IMR-90 (cell line): ENCODE measurements around the gene CST7. TPM values are rescaled to one million over a fixed set of nuclear protein-coding genes. Genes with fewer than 3 reads are reported as not detected.
"Not testable (repeated sequence)": the region's sequence is repeated elsewhere in the genome, so short reads cannot be mapped to it uniquely, and the experiment has no call there.

ENCODE experiments used
- ATAC-seq: fragments of 200-7000 bp; cut with Tn5 transposase; 2 replicates; pipeline ENCODE4 v1.9.1; 2020; ENCODE audit warnings: low read depth, mild to moderate bottlenecking, moderate library complexity
- BruUV-seq: library from RNA; stranded (reverse); fragments of 400-500 nt; replicated peaks from 2 replicates; lab custom pipeline; 2021; lab: Mats Ljungman, UMichigan
- CTCF ChIA-PET: fragments of 300-600 bp; formaldehyde crosslinking; extraction: SDS; loops from one replicate; lab custom pipeline; 2021; ENCODE audit warnings: antibody characterized with exemption; lab: Yijun Ruan, JAX
- POLR2A ChIA-PET: fragments of 300-600 bp; sonication (Branson Sonifier 250); formaldehyde crosslinking; loops from one replicate; lab custom pipeline; 2022; ENCODE audit warnings: antibody characterized with exemption; ENCODE audit not compliant: unreplicated experiment; lab: Charles Lee
- DNase-seq: peaks from one replicate; pipeline ENCODE4 v3.0.0; 2013
- H2AFZ ChIP-seq: replicated peaks from 2 replicates; pipeline ENCODE3; 2013; ENCODE audit warnings: low read length, mild to moderate bottlenecking; ENCODE audit not compliant: poor library complexity
- H2AK5ac ChIP-seq: 2 replicates; pipeline ENCODE4 v1.6.1; 2013; ENCODE audit warnings: low read depth, low read length, inconsistent platforms
- H2AK9ac ChIP-seq: replicated peaks from 2 replicates; pipeline ENCODE3; 2013; ENCODE audit warnings: mild to moderate bottlenecking, low read depth, low read length, moderate library complexity; ENCODE audit not compliant: poor library complexity
- H2BK120ac ChIP-seq: 2 replicates; pipeline ENCODE4 v1.6.1; 2013; ENCODE audit warnings: low read depth, low read length, inconsistent platforms
- H2BK15ac ChIP-seq: 3 replicates; pipeline ENCODE4 v1.6.1; 2013; ENCODE audit warnings: low read depth, low read length, inconsistent platforms
- H2BK20ac ChIP-seq: 2 replicates; pipeline ENCODE4 v1.6.1; 2013; ENCODE audit warnings: low read depth, mild to moderate bottlenecking, inconsistent platforms, low read length, moderate library complexity
- H2BK5ac ChIP-seq: 2 replicates; pipeline ENCODE4 v1.6.1; 2013; ENCODE audit warnings: mild to moderate bottlenecking, low read depth, low read length, inconsistent platforms; ENCODE audit not compliant: poor library complexity, severe bottlenecking
- H3K14ac ChIP-seq: replicated peaks from 2 replicates; pipeline ENCODE4 v1.6.1; 2013; ENCODE audit warnings: low read depth, low read length, inconsistent platforms
- H3K18ac ChIP-seq: 2 replicates; pipeline ENCODE4 v1.6.1; 2013; ENCODE audit warnings: low read depth, low read length, control low read depth
- H3K23ac ChIP-seq: 2 replicates; pipeline ENCODE4 v1.6.1; 2013; ENCODE audit warnings: low read depth, low read length, inconsistent platforms
- H3K27ac ChIP-seq: 2 replicates; pipeline ENCODE4 v1.5.1; 2013; ENCODE audit warnings: mild to moderate bottlenecking, control low read depth, low read length; ENCODE audit not compliant: insufficient read depth
- H3K27me3 ChIP-seq: 2 replicates; pipeline ENCODE4 v1.6.1; 2013; ENCODE audit warnings: low read length; ENCODE audit not compliant: control insufficient read depth, insufficient read depth
- H3K36me3 ChIP-seq: 2 replicates; pipeline ENCODE4 v1.6.1; 2013; ENCODE audit warnings: low read length, mixed read lengths; ENCODE audit not compliant: control insufficient read depth, insufficient read depth
- H3K4ac ChIP-seq: 2 replicates; pipeline ENCODE4 v1.6.1; 2013; ENCODE audit warnings: low read depth, low read length, inconsistent platforms
- H3K4me1 ChIP-seq: 2 replicates; pipeline ENCODE4 v1.6.1; 2013; ENCODE audit warnings: low read length, mixed read lengths; ENCODE audit not compliant: control insufficient read depth, insufficient read depth
- H3K4me2 ChIP-seq: 2 replicates; pipeline ENCODE4 v1.6.1; 2013; ENCODE audit warnings: low read depth, mild to moderate bottlenecking, control low read depth, low read length, moderate library complexity
- H3K4me3 ChIP-seq: 2 replicates; pipeline ENCODE4 v1.5.1; 2013; ENCODE audit warnings: low read depth, mild to moderate bottlenecking, control low read depth, low read length, moderate library complexity; ENCODE audit not compliant: insufficient read depth
- H3K56ac ChIP-seq: 2 replicates; pipeline ENCODE4 v1.6.1; 2013; ENCODE audit warnings: low read length, inconsistent platforms; ENCODE audit not compliant: insufficient read depth; ENCODE audit errors: extremely low read depth
- H3K79me1 ChIP-seq, 2 experiments: 2 replicates each; pipeline ENCODE4 v1.6.1; 2013; ENCODE audit warnings: low read length in 2 of 2, inconsistent platforms in 1 of 2, low read depth in 1 of 2
- H3K9ac ChIP-seq: 2 replicates; pipeline ENCODE4 v1.6.1; 2013; ENCODE audit warnings: low read depth, low read length, control low read depth
- H3K9me1 ChIP-seq: 2 replicates; pipeline ENCODE4 v1.6.1; 2013; ENCODE audit warnings: low read length, inconsistent platforms; ENCODE audit not compliant: insufficient read depth
- H3K9me3 ChIP-seq: 2 replicates; pipeline ENCODE4 v1.6.1; 2013; ENCODE audit warnings: low read length; ENCODE audit not compliant: control insufficient read depth, insufficient read depth
- H4K20me1 ChIP-seq: 2 replicates; pipeline ENCODE4 v1.6.1; 2013; ENCODE audit warnings: low read length, inconsistent platforms; ENCODE audit not compliant: insufficient read depth
- H4K5ac ChIP-seq: 2 replicates; pipeline ENCODE4 v1.6.1; 2013; ENCODE audit warnings: mild to moderate bottlenecking, low read depth, low read length, control low read depth
- H4K8ac ChIP-seq, 2 experiments: 2 replicates each; pipeline ENCODE4 v1.6.1; 2013; ENCODE audit warnings: low read depth in 2 of 2, low read length in 2 of 2, control low read depth in 1 of 2, inconsistent platforms in 1 of 2
- H4K91ac ChIP-seq: 2 replicates; pipeline ENCODE4 v1.6.1; 2013; ENCODE audit warnings: low read depth, low read length, inconsistent platforms; ENCODE audit not compliant: insufficient read depth
- CEBPB ChIP-seq: IDR thresholded peaks from 2 replicates; pipeline ENCODE4 v1.6.1; 2012; ENCODE audit warnings: low read depth, low read length, improper control_type of control experiment
- RAD21 ChIP-seq: IDR thresholded peaks from 2 replicates; pipeline ENCODE4 v1.6.1; 2012; ENCODE audit warnings: low read length, improper control_type of control experiment
- RFX5 ChIP-seq: IDR thresholded peaks from 2 replicates; pipeline ENCODE4 v1.8.0; 2012; ENCODE audit warnings: low read depth, mild to moderate bottlenecking, low read length, moderate library complexity
- WGBS, 2 experiments: methylation state at CpG; one replicate each; pipeline versions ENCODE4 v1.1.5 to v1.1.7; 2013; ENCODE audit warnings: missing lambda C conversion rate in 2 of 2; ENCODE audit not compliant: insufficient read length in 1 of 2; ENCODE audit errors: extremely low coverage in 2 of 2; 5-methylcytosine and 5-hydroxymethylcytosine counted together
- dilution Hi-C: fragments of 300-500 bp; cut with HindIII; formaldehyde crosslinking; loops from one replicate; pipeline ENCODE4 v1.14.3; 2018; ENCODE audit warnings: low sequenced_read_pairs; ENCODE audit not compliant: unreplicated experiment
- in situ Hi-C: fragments of 300-500 bp; cut with MboI; formaldehyde crosslinking; loops from 3 replicates; pipeline ENCODE4 v1.14.3; 2019; ENCODE audit warnings: low sequenced_read_pairs, inconsistent platforms, mixed read lengths
- intact Hi-C: fragments of 100-400 bp; cut with micrococcal nuclease; formaldehyde crosslinking; loops from 2 replicates; pipeline ENCODE4 v1.10.0; 2022
- polyA plus RNA-seq, 3 experiments: library from polyadenylated mRNA; depleted of rRNA; stranded (reverse); fragments of >200 nt; gene quantifications; 2 replicates each; pipeline ENCODE4 v1.2.3, GENCODE V29; 2012; ENCODE audit warnings: low replicate concordance in 1 of 3
- total RNA-seq: library from RNA; depleted of rRNA; stranded (reverse); fragments of >200 nt; gene quantifications from 2 replicates; pipeline ENCODE4 v1.2.3, GENCODE V29; 2012
- TF ChIP-seq, protein P1 (sequence below): conservative IDR thresholded peaks from 2 replicates; pipeline ENCODE4 v1.5.1; 2012; ENCODE audit warnings: mild to moderate bottlenecking, low read depth, low read length, improper control_type of control experiment
- TF ChIP-seq, protein P2 (sequence below): fragments of 150-350 bp; IDR thresholded peaks from 2 replicates; pipeline ENCODE4 v1.6.1; 2017; ENCODE audit warnings: mild to moderate bottlenecking, antibody characterized with exemption, low read length, low read depth

Gene CST7
- total and polyA plus RNA-seq, 2 of the 4 experiments (the other 2 are of a cell fraction): not detected

DNA sequence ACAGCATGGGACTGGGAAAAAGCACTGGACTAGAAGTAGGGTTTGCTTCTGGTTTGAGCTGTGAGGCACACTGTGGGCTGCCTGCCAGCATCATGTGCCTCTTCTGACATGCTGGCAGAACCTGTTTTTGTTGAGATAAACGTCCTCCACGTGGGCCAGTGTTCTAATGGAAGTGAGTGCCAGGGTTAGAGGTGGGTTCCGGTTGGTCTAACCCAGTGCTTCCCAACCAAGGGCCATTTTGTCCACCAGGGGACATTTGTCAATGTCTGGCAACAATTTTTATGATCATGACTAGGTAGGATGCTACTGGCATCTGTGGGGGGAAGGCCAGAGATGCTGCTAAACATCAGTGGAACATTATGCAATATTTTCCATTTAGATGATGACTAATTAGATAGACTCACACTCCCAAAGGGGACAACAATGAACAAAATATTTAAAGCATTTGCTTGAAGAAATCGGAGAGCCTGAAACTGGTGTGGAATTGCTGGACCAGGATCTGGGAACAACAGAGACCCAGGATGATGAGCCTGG, 51.3 kb downstream of the CST7 start:
- no peak overlapping the region for H3K23ac ChIP-seq
- H3K18ac ChIP-seq: no peak overlapping the region
- ATAC-seq: peak; percentile 72
- H3K14ac ChIP-seq: no peak overlapping the region
- H2BK15ac ChIP-seq: no peak overlapping the region
- H2BK5ac ChIP-seq: no peak overlapping the region
- H3K9ac ChIP-seq: no peak overlapping the region
- H2AK5ac ChIP-seq: no peak overlapping the region
- no peaks in the 10 kb centered on the region for H3K79me1 ChIP-seq
- no peak overlapping the region for H3K27ac ChIP-seq
- no peak overlapping the region for H4K91ac ChIP-seq
- peaks cover 32% of the 10 kb centered on the region for H3K27me3 ChIP-seq
- dilution Hi-C loops: no loop called here
- H2BK120ac ChIP-seq: no peak overlapping the region
- H4K5ac ChIP-seq: no peak overlapping the region
- no peaks in the 10 kb centered on the region for H3K9me1 ChIP-seq
- no peaks in the 10 kb centered on the region for H4K20me1 ChIP-seq
- no peak overlapping the region for H3K4ac ChIP-seq
- H2AFZ ChIP-seq: no peak overlapping the region
- H3K56ac ChIP-seq: no peak overlapping the region
- CTCF ChIA-PET: no interaction called here
- POLR2A ChIA-PET: no interaction called here
- in situ Hi-C loops: loop anchor here (10.0 kb wide), 1 partner anchor 174 kb away; no protein-coding TSS in a partner anchor
- H3K9me3 ChIP-seq: no peaks in the 10 kb centered on the region
- H2BK20ac ChIP-seq: no peak overlapping the region
- H4K8ac ChIP-seq: no peak overlapping the region
- no CpG with 5 or more reads among the region's 4 CpGs for WGBS, 2 experiments
- intact Hi-C loops: loop anchor here (2.0 kb wide), 1 partner anchor 40 kb away; no protein-coding TSS in a partner anchor
- H3K4me3 ChIP-seq: no peak overlapping the region
- no peak overlapping the region for H3K4me2 ChIP-seq
- TF ChIP-seq RAD21: no peak
- TF ChIP-seq, protein P1, sequence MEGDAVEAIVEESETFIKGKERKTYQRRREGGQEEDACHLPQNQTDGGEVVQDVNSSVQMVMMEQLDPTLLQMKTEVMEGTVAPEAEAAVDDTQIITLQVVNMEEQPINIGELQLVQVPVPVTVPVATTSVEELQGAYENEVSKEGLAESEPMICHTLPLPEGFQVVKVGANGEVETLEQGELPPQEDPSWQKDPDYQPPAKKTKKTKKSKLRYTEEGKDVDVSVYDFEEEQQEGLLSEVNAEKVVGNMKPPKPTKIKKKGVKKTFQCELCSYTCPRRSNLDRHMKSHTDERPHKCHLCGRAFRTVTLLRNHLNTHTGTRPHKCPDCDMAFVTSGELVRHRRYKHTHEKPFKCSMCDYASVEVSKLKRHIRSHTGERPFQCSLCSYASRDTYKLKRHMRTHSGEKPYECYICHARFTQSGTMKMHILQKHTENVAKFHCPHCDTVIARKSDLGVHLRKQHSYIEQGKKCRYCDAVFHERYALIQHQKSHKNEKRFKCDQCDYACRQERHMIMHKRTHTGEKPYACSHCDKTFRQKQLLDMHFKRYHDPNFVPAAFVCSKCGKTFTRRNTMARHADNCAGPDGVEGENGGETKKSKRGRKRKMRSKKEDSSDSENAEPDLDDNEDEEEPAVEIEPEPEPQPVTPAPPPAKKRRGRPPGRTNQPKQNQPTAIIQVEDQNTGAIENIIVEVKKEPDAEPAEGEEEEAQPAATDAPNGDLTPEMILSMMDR: no peak
- TF ChIP-seq RFX5: no peak
- TF ChIP-seq, protein P2, sequence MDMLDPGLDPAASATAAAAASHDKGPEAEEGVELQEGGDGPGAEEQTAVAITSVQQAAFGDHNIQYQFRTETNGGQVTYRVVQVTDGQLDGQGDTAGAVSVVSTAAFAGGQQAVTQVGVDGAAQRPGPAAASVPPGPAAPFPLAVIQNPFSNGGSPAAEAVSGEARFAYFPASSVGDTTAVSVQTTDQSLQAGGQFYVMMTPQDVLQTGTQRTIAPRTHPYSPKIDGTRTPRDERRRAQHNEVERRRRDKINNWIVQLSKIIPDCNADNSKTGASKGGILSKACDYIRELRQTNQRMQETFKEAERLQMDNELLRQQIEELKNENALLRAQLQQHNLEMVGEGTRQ: 0 out of 2 replicates have a peak, but pooled peaks have one; percentile 6
- peak; percentile 84 for TF ChIP-seq CEBPB
- DNase-seq: peak; percentile 44
- peaks cover 2% of the 10 kb centered on the region; the same call in 1 of the 2 replicates for H3K4me1 ChIP-seq
- BruUV-seq: no TSS peak
- H2AK9ac ChIP-seq: no peak overlapping the region
- no peaks in the 10 kb centered on the region for H3K36me3 ChIP-seq

DNA sequence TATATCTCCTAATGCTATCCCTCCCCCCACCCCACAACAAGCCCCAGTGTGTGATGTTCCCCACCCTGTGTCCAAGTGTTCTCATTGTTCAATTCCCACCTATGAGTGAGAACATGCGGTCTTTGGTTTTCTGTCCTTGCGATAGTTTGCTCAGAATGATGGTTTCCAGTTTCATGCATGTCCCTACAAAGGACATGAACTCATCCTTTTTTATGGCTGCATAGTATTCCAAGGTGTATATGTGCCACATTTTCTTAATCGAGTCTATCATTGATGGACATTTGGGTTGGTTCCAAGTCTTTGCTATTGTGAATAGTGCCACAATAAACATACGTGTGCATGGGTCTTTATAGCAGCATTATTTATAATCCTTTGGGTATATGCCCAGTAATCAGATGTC, 52.3 kb downstream of the CST7 start:
- WGBS, 2 experiments: no CpG with 5 or more reads among the region's 4 CpGs
- H3K9ac ChIP-seq, H2BK120ac ChIP-seq, H3K4me3 ChIP-seq, H3K9me3 ChIP-seq, BruUV-seq, H2BK5ac ChIP-seq, H3K4me2 ChIP-seq, POLR2A ChIA-PET, dilution Hi-C loops, H4K8ac ChIP-seq, H2BK20ac ChIP-seq, H3K4ac ChIP-seq, H3K36me3 ChIP-seq, H3K18ac ChIP-seq, H4K20me1 ChIP-seq, H3K9me1 ChIP-seq, DNase-seq, H3K79me1 ChIP-seq, H4K5ac ChIP-seq, H3K4me1 ChIP-seq, H3K14ac ChIP-seq, H3K56ac ChIP-seq, H2AFZ ChIP-seq, H3K23ac ChIP-seq, H2BK15ac ChIP-seq, H2AK9ac ChIP-seq, CTCF ChIA-PET, H2AK5ac ChIP-seq, H3K27ac ChIP-seq, ATAC-seq, H4K91ac ChIP-seq: not testable (repeated sequence)
- peaks cover 29% of the 10 kb centered on the region for H3K27me3 ChIP-seq
- intact Hi-C loops: loop anchor here (2.0 kb wide), 1 partner anchor 39 kb away; no protein-coding TSS in a partner anchor
- in situ Hi-C loops: loop anchor here (10.0 kb wide), 1 partner anchor 173 kb away; no protein-coding TSS in a partner anchor
